ENCODE measurements around the gene PLEKHO2.

The PLEKHO2 gene

GRCh38 chr15:64855205-64855975 lies 13.7 kb downstream of the PLEKHO2 start:
- DNase-seq (ENCODE audit: low spot score), result peak; percentile 65

GRCh38 chr15:64856429-64857145 lies 14.9 kb downstream of the PLEKHO2 start:
- peak; percentile 97 for DNase-seq (ENCODE audit: low spot score)

- DNase-seq (ENCODE audit: low spot score), result no peak
These were observed 15.7 kb downstream of the PLEKHO2 start for GRCh38 chr15:64857421-64857820.

GRCh38 chr15:64858021-64858575 lies 16.4 kb downstream of the PLEKHO2 start:
- DNase-seq (ENCODE audit: low spot score), result no peak

GRCh38 chr15:64859226-64859625 lies 17.5 kb downstream of the PLEKHO2 start:
- no peak for DNase-seq (ENCODE audit: low spot score)

- no peak for DNase-seq (ENCODE audit: low spot score)
These were observed 19.6 kb downstream of the PLEKHO2 start for GRCh38 chr15:64861331-64861730.

GRCh38 chr15:64861960-64862359 lies 20.2 kb downstream of the PLEKHO2 start:
- no peak for DNase-seq (ENCODE audit: low spot score)

- DNase-seq (ENCODE audit: low spot score), result no peak
These were observed 20.7 kb downstream of the PLEKHO2 start for GRCh38 chr15:64862408-64862807.

GRCh38 chr15:64864068-64864467 lies 22.4 kb downstream of the PLEKHO2 start:
- DNase-seq (ENCODE audit: low spot score), result no peak

GRCh38 chr15:64865126-64865997 lies 23.6 kb downstream of the PLEKHO2 start:
- no peak for DNase-seq (ENCODE audit: low spot score)

- DNase-seq (ENCODE audit: low spot score), result no peak
These were observed 24.3 kb downstream of the PLEKHO2 start for GRCh38 chr15:64865998-64866520.

GRCh38 chr15:64869501-64869900 lies 27.8 kb downstream of the PLEKHO2 start:
- no peak for DNase-seq (ENCODE audit: low spot score)

- no peak for DNase-seq (ENCODE audit: low spot score)
These were observed 28.6 kb downstream of the PLEKHO2 start for GRCh38 chr15:64870353-64870752.

GRCh38 chr15:64875641-64876223 lies 34.0 kb downstream of the PLEKHO2 start:
- DNase-seq (ENCODE audit: low spot score), result no peak

- peak; percentile 84 for DNase-seq (ENCODE audit: low spot score)
These were observed 35.7 kb downstream of the PLEKHO2 start for GRCh38 chr15:64877435-64877834.

- DNase-seq (ENCODE audit: low spot score), result no peak
These were observed 37.0 kb downstream of the PLEKHO2 start for GRCh38 chr15:64878705-64879104.

- no peak for DNase-seq (ENCODE audit: low spot score)
These were observed 41.4 kb downstream of the PLEKHO2 start for GRCh38 chr15:64883100-64883581.

- DNase-seq (ENCODE audit: low spot score), result peak; percentile 64
These were observed 42.3 kb downstream of the PLEKHO2 start for GRCh38 chr15:64883997-64884511.

- no peak for DNase-seq (ENCODE audit: low spot score)
These were observed 43.0 kb downstream of the PLEKHO2 start for GRCh38 chr15:64884679-64885078.

- no peak for DNase-seq (ENCODE audit: low spot score)
These were observed 46.6 kb downstream of the PLEKHO2 start for GRCh38 chr15:64888336-64888735.

- no peak for DNase-seq (ENCODE audit: low spot score)
These were observed 49.8 kb downstream of the PLEKHO2 start for GRCh38 chr15:64891561-64891960.

All from Ammon's horn (tissue), 1 donor.